Memory B cell (primary cell): ENCODE measurements around the gene CCDC88C.
"Not testable (repeated sequence)": the region's sequence is repeated elsewhere in the genome, so short reads cannot be mapped to it uniquely, and the experiment has no call there.

ENCODE experiments used
- ATAC-seq: fragments of 150-1000 bp; cut with Tn5 transposase; 2 replicates; pipeline ENCODE4 v1.10.0; 2021; ENCODE audit warnings: low read depth, mild to moderate bottlenecking, moderate library complexity
- DNase-seq, 2 donors: peaks; one replicate each; pipeline ENCODE4 v3.0.0; 2022; ENCODE audit warnings: low spot score in 2 of 2
- H3K27ac Mint-ChIP-seq: one replicate; pipeline ENCODE4 v1.8.0; 2022; ENCODE audit warnings: mild to moderate bottlenecking, moderate library complexity, mixed read lengths
- H3K27me3 Mint-ChIP-seq: one replicate; pipeline ENCODE4 v1.8.0; 2022; ENCODE audit warnings: mixed read lengths
- H3K36me3 Mint-ChIP-seq: one replicate; pipeline ENCODE4 v1.8.0; 2022; ENCODE audit warnings: mild to moderate bottlenecking, mixed read lengths
- H3K4me1 Mint-ChIP-seq: one replicate; pipeline ENCODE4 v1.8.0; 2022; ENCODE audit warnings: mixed read lengths
- H3K4me3 Mint-ChIP-seq: one replicate; pipeline ENCODE4 v1.8.0; 2022; ENCODE audit warnings: mild to moderate bottlenecking, moderate library complexity, mixed read lengths
- H3K9me3 Mint-ChIP-seq: one replicate; pipeline ENCODE4 v1.8.0; 2022; ENCODE audit warnings: mixed read lengths

The CCDC88C gene

DNA sequence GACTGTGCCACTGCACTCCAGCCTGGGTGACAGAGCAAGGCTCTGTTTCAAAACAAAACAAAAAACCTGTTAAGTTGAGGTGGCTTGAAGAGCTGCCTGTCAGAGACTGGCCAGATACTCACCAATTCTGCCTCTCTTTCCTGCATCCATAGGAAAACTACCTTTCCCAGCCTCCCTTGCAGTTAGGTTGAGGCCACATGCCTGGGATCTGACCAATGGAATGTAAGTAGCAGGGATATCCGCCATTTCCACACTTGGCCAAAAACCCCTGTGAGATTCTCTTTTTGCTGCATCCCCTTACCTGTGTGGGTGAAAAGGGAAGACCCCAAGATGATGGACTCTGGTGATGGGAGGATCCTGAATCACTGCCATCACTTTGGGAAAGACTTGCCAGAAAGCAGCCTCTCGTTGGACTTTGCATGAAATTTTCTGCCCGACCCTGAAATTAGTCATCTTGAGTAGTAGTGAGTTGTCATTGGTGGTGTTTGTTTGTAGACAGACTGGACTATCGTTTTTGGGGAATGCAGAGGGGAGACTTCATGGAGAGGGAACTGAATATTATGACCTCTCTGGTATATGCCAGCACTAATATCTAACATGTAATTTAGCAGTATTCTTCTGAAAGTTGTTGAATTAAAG lies 187.1 kb downstream of the CCDC88C start:
- DNase-seq (no peak), ATAC-seq (no peak)
- Mint-ChIP-seq H3K36me3 (peaks cover 1% of the 10 kb centered on the region), H3K9me3 (peaks cover 2% of the 10 kb centered on the region), H3K4me3 (no peak overlapping the region), H3K27ac (no peak overlapping the region), H3K27me3 (no peaks in the 10 kb centered on the region), H3K4me1 (peaks cover 46% of the 10 kb centered on the region)

DNA sequence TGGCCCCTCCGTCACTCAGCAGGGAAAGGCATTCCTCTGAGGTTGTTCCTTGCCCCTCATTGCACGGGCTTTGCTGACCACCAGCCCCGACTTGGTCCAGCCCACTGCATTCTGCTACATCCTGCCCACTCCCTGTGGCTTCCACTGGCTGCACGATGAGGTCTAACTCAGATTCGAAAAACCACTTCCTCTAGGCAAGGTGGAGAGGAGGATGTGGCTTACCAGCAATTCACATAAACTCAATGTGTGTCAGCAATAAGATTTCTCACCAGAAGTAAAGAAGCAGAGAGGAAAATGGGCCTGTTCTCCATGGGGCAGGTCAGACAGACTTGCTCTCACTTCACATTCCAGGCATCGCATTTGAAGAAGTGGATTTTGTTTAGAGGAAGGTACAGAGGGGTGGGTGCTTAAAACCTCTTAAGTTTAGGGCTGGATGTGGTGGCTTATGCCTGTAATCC lies 187.8 kb downstream of the CCDC88C start:
- Mint-ChIP-seq H3K4me3 (peak overlapping the region; percentile 67), H3K27ac (peak overlapping the region; percentile 55), H3K27me3 (no peaks in the 10 kb centered on the region), H3K9me3 (peaks cover 2% of the 10 kb centered on the region), H3K36me3 (peaks cover 3% of the 10 kb centered on the region), H3K4me1 (peaks cover 46% of the 10 kb centered on the region)
- ATAC-seq (peak; percentile 68), DNase-seq (peak in 1 of 2 donors; percentile 40)

GRCh38 chr14:91229005-91229382 lies 188.6 kb downstream of the CCDC88C start:
- peaks cover 2% of the 10 kb centered on the region for H3K9me3 Mint-ChIP-seq
- DNase-seq (no peak), ATAC-seq (no peak)
- no peak overlapping the region for H3K4me3 Mint-ChIP-seq
- H3K27ac Mint-ChIP-seq: peak overlapping the region; percentile 83
- H3K27me3 Mint-ChIP-seq: no peaks in the 10 kb centered on the region
- H3K4me1 Mint-ChIP-seq: peaks cover 46% of the 10 kb centered on the region
- H3K36me3 Mint-ChIP-seq: peaks cover 3% of the 10 kb centered on the region

DNA sequence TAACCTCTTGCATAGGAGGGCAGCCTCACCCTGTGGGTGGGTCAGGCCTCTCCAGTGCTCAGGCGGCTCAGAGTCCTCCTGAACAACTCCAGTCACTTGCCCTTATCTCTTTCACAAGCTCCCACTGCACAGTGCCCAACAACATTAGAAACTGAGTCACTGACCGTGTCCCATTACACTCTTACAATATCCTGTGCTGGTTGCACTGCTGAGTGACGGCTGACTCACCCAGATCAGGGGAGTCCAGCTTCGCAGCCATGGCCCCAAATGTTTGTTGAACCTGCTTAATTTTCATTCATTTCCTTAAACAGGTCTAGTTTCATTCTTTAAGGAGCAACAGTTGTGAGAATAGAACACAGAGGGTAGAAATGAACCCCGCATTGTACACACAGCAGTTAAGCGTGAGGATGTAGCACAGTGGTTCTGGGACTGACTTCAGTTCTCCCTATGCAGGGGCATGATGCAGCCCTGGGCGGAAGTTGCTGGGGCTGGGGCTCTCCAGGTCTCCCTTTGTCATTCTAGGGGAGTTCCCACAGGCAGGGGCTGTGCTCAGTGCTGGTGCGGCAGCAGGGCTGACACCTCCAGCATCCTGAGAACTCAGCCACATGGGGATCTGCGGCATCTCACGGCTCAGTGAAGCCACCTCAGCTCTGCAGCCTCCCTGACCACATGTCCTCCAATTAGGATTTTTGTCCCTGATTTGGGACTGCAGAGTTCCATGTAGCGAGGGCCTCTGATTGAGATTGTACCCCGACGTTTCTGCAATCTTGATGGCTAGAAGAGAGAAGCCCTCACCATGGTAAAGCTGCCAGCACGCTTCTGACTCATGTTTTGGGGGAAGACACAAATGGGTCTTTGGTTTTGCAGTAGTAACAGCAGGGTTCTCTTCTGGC lies 189.3 kb downstream of the CCDC88C start:
- peak; percentile 88 for ATAC-seq
- Mint-ChIP-seq H3K4me1 (peaks cover 46% of the 10 kb centered on the region), H3K9me3 (peaks cover 2% of the 10 kb centered on the region), H3K27ac (peak overlapping the region; percentile 83), H3K4me3 (peak overlapping the region; percentile 21), H3K36me3 (peaks cover 4% of the 10 kb centered on the region), H3K27me3 (no peaks in the 10 kb centered on the region)
- peak; percentile 40 to 57 for DNase-seq

GRCh38 chr14:91227183-91227628 lies 190.4 kb downstream of the CCDC88C start:
- H3K9me3 Mint-ChIP-seq: peaks cover 2% of the 10 kb centered on the region
- H3K36me3 Mint-ChIP-seq: peaks cover 6% of the 10 kb centered on the region
- no peaks in the 10 kb centered on the region for H3K27me3 Mint-ChIP-seq
- DNase-seq: no peak
- no peak for ATAC-seq
- H3K4me3 Mint-ChIP-seq: no peak overlapping the region
- H3K27ac Mint-ChIP-seq: peak overlapping the region; percentile 83
- H3K4me1 Mint-ChIP-seq: peaks cover 41% of the 10 kb centered on the region

- peaks cover 12% of the 10 kb centered on the region for H3K36me3 Mint-ChIP-seq
- H3K9me3 Mint-ChIP-seq, H3K4me3 Mint-ChIP-seq, H3K27me3 Mint-ChIP-seq, DNase-seq, ATAC-seq: not testable (repeated sequence)
- peak overlapping the region; percentile 83 for H3K27ac Mint-ChIP-seq
- H3K4me1 Mint-ChIP-seq: peaks cover 41% of the 10 kb centered on the region
Observed at GRCh38 chr14:91226360-91226759, 191.3 kb downstream of the CCDC88C start.

DNA sequence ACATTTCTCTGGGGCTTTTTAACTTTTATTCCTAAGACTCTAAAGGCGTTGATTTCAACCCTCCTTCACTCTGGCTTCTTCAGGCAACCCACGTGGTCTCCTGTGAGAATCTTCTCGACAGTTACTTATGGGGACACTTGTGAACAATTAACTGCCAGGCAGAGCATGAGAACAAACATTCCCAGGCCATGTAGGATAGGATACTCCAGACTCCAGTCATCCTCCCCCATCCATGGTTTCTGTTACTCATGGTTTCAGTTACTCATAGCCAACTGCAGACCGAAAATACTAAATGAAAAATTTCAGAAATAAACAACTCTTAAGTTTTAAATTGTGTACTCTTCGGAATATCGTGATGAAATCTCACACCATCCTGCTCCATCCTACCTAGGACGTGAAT lies 192.6 kb downstream of the CCDC88C start:
- no peaks in the 10 kb centered on the region for H3K27me3 Mint-ChIP-seq
- H3K4me1 Mint-ChIP-seq: peaks cover 38% of the 10 kb centered on the region
- no peak overlapping the region for H3K4me3 Mint-ChIP-seq
- ATAC-seq (no peak), DNase-seq (no peak)
- H3K36me3 Mint-ChIP-seq: peaks cover 16% of the 10 kb centered on the region
- H3K9me3 Mint-ChIP-seq: no peaks in the 10 kb centered on the region
- H3K27ac Mint-ChIP-seq: no peak overlapping the region

DNA sequence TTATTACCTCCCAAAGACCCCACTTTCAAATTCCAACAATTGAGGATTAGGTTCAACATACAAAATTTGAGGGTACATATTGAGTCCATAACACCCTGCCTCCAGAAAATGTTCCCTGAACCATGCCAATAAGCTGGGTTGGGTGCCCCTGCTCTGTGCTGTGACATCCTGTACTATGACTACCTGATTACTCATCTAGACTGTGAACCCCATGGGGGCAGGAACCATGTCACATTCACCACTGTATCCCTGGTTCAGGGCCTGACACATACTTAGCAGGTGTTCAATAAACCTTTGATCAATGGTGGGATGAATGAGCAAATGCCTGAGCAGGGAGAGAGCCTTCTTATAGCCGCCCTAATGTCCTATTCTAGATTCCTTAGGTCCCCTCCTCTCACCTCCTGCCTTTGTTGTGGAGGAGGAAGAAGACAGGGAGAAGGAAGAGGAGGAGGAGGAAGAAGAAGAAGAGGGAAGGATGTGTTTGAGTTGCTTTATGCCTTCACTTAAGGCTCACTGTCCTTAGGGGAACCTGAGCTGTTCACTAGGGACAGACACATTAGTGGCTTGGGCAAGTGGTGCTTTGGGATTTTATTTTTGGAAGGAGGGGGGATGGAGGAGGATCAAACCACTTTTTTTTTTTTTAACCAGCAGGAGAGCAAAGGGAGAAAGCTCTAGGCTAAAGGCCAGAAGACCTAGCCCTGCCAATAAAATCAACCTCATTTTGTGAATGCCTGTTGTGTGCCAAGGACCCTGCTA lies 194.4 kb downstream of the CCDC88C start:
- peak overlapping the region; percentile 5 for H3K27ac Mint-ChIP-seq
- ATAC-seq: no peak
- no peaks in the 10 kb centered on the region for H3K9me3 Mint-ChIP-seq
- H3K4me3 Mint-ChIP-seq: no peak overlapping the region
- H3K4me1 Mint-ChIP-seq: peaks cover 23% of the 10 kb centered on the region
- no peaks in the 10 kb centered on the region for H3K27me3 Mint-ChIP-seq
- peaks cover 22% of the 10 kb centered on the region for H3K36me3 Mint-ChIP-seq
- no peak for DNase-seq
